Activated CD8-positive, alpha-beta memory T cell treated with anti-CD3 and anti-CD28 coated beads, Interleukin-2, amount 50 U/mL, for 1 hour (primary cell): ENCODE measurements around the gene LDLRAD3.

Experiments
- DNase-seq: peaks from one replicate; pipeline ENCODE4 v3.0.0-alpha.2; 2020; ENCODE audit errors: extremely low read depth

Gene LDLRAD3

GRCh38 chr11:36238881-36239280, 295.0 kb downstream of the LDLRAD3 start:
- no peak for DNase-seq

GRCh38 chr11:36239636-36240035, 295.8 kb downstream of the LDLRAD3 start:
- DNase-seq = no peak

GRCh38 chr11:36240173-36240572, 296.3 kb downstream of the LDLRAD3 start:
- no peak for DNase-seq

GRCh38 chr11:36240801-36241200, 296.9 kb downstream of the LDLRAD3 start:
- DNase-seq = no peak

GRCh38 chr11:36241497-36241896, 297.6 kb downstream of the LDLRAD3 start:
- no peak for DNase-seq

GRCh38 chr11:36243641-36244040, 299.8 kb downstream of the LDLRAD3 start:
- DNase-seq = no peak

- no peak for DNase-seq
Measured at GRCh38 chr11:36247493-36247892, 303.6 kb downstream of the LDLRAD3 start.

GRCh38 chr11:36248436-36248835, 304.6 kb downstream of the LDLRAD3 start:
- no peak for DNase-seq

GRCh38 chr11:36249246-36249645, 305.4 kb downstream of the LDLRAD3 start:
- no peak for DNase-seq

GRCh38 chr11:36251823-36252222, 308.0 kb downstream of the LDLRAD3 start:
- DNase-seq = no peak

GRCh38 chr11:36253238-36253637, 309.4 kb downstream of the LDLRAD3 start:
- DNase-seq = no peak

GRCh38 chr11:36254713-36255112, 310.9 kb downstream of the LDLRAD3 start:
- no peak for DNase-seq

GRCh38 chr11:36257351-36257750, 313.5 kb downstream of the LDLRAD3 start:
- DNase-seq = no peak

GRCh38 chr11:36258730-36259360, 315.0 kb downstream of the LDLRAD3 start:
- DNase-seq = no peak

- no peak for DNase-seq
Measured at GRCh38 chr11:36261094-36261493, 317.2 kb downstream of the LDLRAD3 start.

- no peak for DNase-seq
Measured at GRCh38 chr11:36264011-36264972, 320.4 kb downstream of the LDLRAD3 start.

- DNase-seq = no peak
Measured at GRCh38 chr11:36264973-36265344, 321.1 kb downstream of the LDLRAD3 start.

- no peak for DNase-seq
Measured at GRCh38 chr11:36265793-36266628, 322.1 kb downstream of the LDLRAD3 start.

- DNase-seq = no peak
Measured at GRCh38 chr11:36266767-36267166, 322.9 kb downstream of the LDLRAD3 start.

- no peak for DNase-seq
Measured at GRCh38 chr11:36268337-36268985, 324.6 kb downstream of the LDLRAD3 start.

- DNase-seq = no peak
Measured at GRCh38 chr11:36270701-36271100, 326.8 kb downstream of the LDLRAD3 start.
